ENCODE measurements around the gene SNX14. TPM values are rescaled to one million over a fixed set of nuclear protein-coding genes. Genes with fewer than 3 reads are reported as not detected.

Gene SNX14
- total and polyA plus RNA-seq, 2 of the 8 experiments (the other 6 are each of a cell fraction or from before 2014, with no cell fraction given), result 11.9 to 24.2 TPM

DNA sequence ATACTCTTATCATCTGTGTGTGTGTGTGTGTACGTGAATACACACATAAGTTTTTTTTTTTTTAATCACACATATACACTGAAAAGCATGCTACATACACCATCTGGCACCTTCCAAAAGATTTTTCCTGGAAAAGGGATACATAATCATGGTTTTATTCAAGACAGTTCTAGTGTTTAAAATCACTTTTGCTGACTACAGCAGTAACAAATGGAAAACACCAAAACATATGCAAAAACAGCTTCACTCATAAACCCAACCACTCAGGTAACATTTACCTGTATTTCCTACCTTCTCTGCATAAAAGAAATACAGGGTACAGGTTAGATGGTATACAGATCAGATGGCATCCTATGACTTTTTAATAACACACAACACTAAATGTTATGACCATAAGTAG is 2.5 kb downstream of the SNX14 start:
- H3K18ac ChIP-seq (ENCODE audit: extremely low read depth, low read length), result no peak overlapping the region
- H3K23ac ChIP-seq (ENCODE audit: insufficient read length), result no peak overlapping the region
- no peak overlapping the region for H3K56ac ChIP-seq (replicated peaks; ENCODE audit: insufficient read length, low read depth, low read length)
- peaks cover 0 to 20% of the 10 kb centered on the region in 2 experiments; a peak in 2 of 4 replicates for H3K79me2 ChIP-seq (ENCODE audit: control insufficient read depth in 1 of 2, insufficient read depth in 2 of 2, low read length in 2 of 2)
- ChIA-PET POLR2A (ENCODE audit: partially characterized antibody) (interaction anchor here (0.9 to 4.2 kb wide), 4 partner anchors 10 to 53 kb away, joined by 3 to 50 read pairs (median 4); partner anchors contain the start of gene SYNCRIP), CTCF (ENCODE audit: partially characterized antibody) (interaction anchor here (2.1 kb wide), 1 partner anchor 11 kb away, joined by 9 read pairs; no protein-coding TSS in a partner anchor)
- no peak overlapping the region for H3K4me2 ChIP-seq (ENCODE audit: insufficient read depth in 1 of 2, low read depth in 2 of 2, low read length in 2 of 2)
- H4K20me1 ChIP-seq (replicated peaks in 1 of 2; ENCODE audit: control insufficient read depth in 1 of 2, insufficient read depth in 2 of 2, low read length in 2 of 2), result no peaks in the 10 kb centered on the region
- peaks cover 5% of the 10 kb centered on the region for H3K23me2 ChIP-seq (ENCODE audit: low read depth, low read length)
- no peak overlapping the region for H4K5ac ChIP-seq (ENCODE audit: insufficient read length, low read depth, low read length)
- no peak overlapping the region for H3K4ac ChIP-seq (replicated peaks; ENCODE audit: insufficient read length, low read depth, low read length)
- no peak overlapping the region for H3K14ac ChIP-seq (ENCODE audit: insufficient read length)
- no peak overlapping the region for H3K27ac ChIP-seq (ENCODE audit: low read depth, low read length)
- H4K8ac ChIP-seq (ENCODE audit: extremely low read depth, insufficient read depth, low read length), result no peak overlapping the region
- H3K79me1 ChIP-seq (ENCODE audit: low read depth, low read length), result no peaks in the 10 kb centered on the region
- no peak overlapping the region for H3K4me3 ChIP-seq (ENCODE audit: extremely low read depth in 1 of 4, insufficient read depth in 2 of 4, low read depth in 3 of 4, low read length in 4 of 4)
- no peak overlapping the region for H2BK5ac ChIP-seq (ENCODE audit: low read depth, low read length)
- WGBS, 2 experiments (ENCODE audit: extremely low coverage in 1 of 2, insufficient coverage in 1 of 2, insufficient read length in 1 of 2, insufficient replicate concordance in 2 of 2, low coverage in 1 of 2, low lambda C conversion rate in 2 of 2, missing lambda C conversion rate in 1 of 2), result 94% methylated on average over 1 of the region's 1 CpG; no CpG with 5 or more reads in 1 of the 2 experiments
- no peak overlapping the region for H2BK15ac ChIP-seq (ENCODE audit: low read length)
- no peak for TF ChIP-seq POLR2A (IDR thresholded peaks at IDR 0.05; ENCODE audit: control extremely low read depth in 1 of 2, low read depth in 2 of 2, low read length in 2 of 2)
- no peak for TF ChIP-seq POU5F1 (IDR thresholded peaks at IDR 0.05; ENCODE audit: low read depth, low read length)
- no peak for TF ChIP-seq BACH1 (IDR thresholded peaks at IDR 0.05; ENCODE audit: low read length)
- TF ChIP-seq, protein P1, sequence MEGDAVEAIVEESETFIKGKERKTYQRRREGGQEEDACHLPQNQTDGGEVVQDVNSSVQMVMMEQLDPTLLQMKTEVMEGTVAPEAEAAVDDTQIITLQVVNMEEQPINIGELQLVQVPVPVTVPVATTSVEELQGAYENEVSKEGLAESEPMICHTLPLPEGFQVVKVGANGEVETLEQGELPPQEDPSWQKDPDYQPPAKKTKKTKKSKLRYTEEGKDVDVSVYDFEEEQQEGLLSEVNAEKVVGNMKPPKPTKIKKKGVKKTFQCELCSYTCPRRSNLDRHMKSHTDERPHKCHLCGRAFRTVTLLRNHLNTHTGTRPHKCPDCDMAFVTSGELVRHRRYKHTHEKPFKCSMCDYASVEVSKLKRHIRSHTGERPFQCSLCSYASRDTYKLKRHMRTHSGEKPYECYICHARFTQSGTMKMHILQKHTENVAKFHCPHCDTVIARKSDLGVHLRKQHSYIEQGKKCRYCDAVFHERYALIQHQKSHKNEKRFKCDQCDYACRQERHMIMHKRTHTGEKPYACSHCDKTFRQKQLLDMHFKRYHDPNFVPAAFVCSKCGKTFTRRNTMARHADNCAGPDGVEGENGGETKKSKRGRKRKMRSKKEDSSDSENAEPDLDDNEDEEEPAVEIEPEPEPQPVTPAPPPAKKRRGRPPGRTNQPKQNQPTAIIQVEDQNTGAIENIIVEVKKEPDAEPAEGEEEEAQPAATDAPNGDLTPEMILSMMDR (IDR thresholded peaks at IDR 0.05; ENCODE audit: control extremely low read depth in 1 of 3, insufficient read depth in 1 of 3, low read depth in 1 of 3, low read length in 3 of 3), result no peak
- TF ChIP-seq MAFK (IDR thresholded peaks at IDR 0.05; ENCODE audit: low read depth, low read length), result no peak
- no peaks in the 10 kb centered on the region for H3K4me1 ChIP-seq (replicated peaks in 1 of 4; ENCODE audit: control insufficient read depth in 3 of 4, insufficient read depth in 4 of 4, low read length in 3 of 4)
- FAIRE-seq, result no peak
- H2BK12ac ChIP-seq (ENCODE audit: low read depth, low read length), result no peak overlapping the region
- H2BK20ac ChIP-seq (ENCODE audit: low read length), result no peak overlapping the region
- H3K9ac ChIP-seq (replicated peaks in 1 of 4; ENCODE audit: extremely low read depth in 1 of 4, low read depth in 3 of 4, low read length in 3 of 4), result no peak overlapping the region
- no peaks in the 10 kb centered on the region; a peak in 2 of 7 replicates for H3K27me3 ChIP-seq (replicated peaks in 1 of 4; ENCODE audit: control insufficient read depth in 3 of 4, extremely low read depth in 1 of 4, insufficient read depth in 3 of 4, low read length in 3 of 4)
- H2BK120ac ChIP-seq (replicated peaks; ENCODE audit: low read depth, low read length), result no peak overlapping the region
- DNase-seq (ENCODE audit: low read depth in 1 of 2, low spot score in 2 of 2), result no peak
- H2AK5ac ChIP-seq (ENCODE audit: low read depth, low read length), result no peak overlapping the region
- no peak overlapping the region for H4K91ac ChIP-seq (replicated peaks; ENCODE audit: insufficient read length, low read length)
- H2AFZ ChIP-seq (ENCODE audit: low read length), result no peak overlapping the region
- no peaks in the 10 kb centered on the region; a peak in 1 of 4 replicates for H3K9me3 ChIP-seq (ENCODE audit: insufficient read depth in 2 of 2, low read depth in 1 of 2, low read length in 1 of 2)
- H3K36me3 ChIP-seq (ENCODE audit: control insufficient read depth in 2 of 4, insufficient read depth in 4 of 4, low read length in 3 of 4), result no peaks in the 10 kb centered on the region

Data from H1 (cell line).